Uterus (tissue), 2 donors: ENCODE results near the gene MPZL3.

ENCODE experiments used
- CTCF ChIP-seq, 4 experiments: fragments of 200-600 bp in 2 of 4; fragments of 450-650 bp in 2 of 4; sonication (generic) in 2 of 4; IDR thresholded peaks; one replicate each; pipeline ENCODE4 v1.5.1; 2016 to 2019; ENCODE audit warnings: antibody characterized with exemption in 4 of 4, mild to moderate bottlenecking in 2 of 4, moderate library complexity in 1 of 4
- POLR2A ChIP-seq, 2 donors: fragments of 450-650 bp; IDR thresholded peaks; one replicate each; pipeline ENCODE4 v1.6.1; 2016; ENCODE audit warnings: antibody characterized with exemption in 2 of 2, mild to moderate bottlenecking in 1 of 2, moderate library complexity in 1 of 2

- TF ChIP-seq CTCF (IDR thresholded peaks at IDR 0.05), result no peak
- TF ChIP-seq POLR2A (IDR thresholded peaks at IDR 0.05), result no peak
Measured at GRCh38 chr11:118200497-118200896, 51.7 kb downstream of the MPZL3 start.
